Measurements from ENCODE around the gene CADPS2.

- TF ChIP-seq EZH2phosphoT487 (IDR thresholded peaks at IDR 0.05) (no peak), EZH2 (IDR thresholded peaks at IDR 0.05) (no peak)
Observed at GRCh38 chr7:122425731-122426130, 460.5 kb downstream of the CADPS2 start.

All from neural progenitor cell (in vitro differentiated cells).